AG04450 (cell line): Measurements from ENCODE around the gene KMT2A. TPM values are rescaled to one million over a fixed set of nuclear protein-coding genes. Genes with fewer than 3 reads are reported as not detected.

Experiments
- CTCF ChIA-PET: fragments of 300-600, 350-600 bp; formaldehyde crosslinking; extraction: SDS; loops from one replicate; lab custom pipeline; 2022; ENCODE audit warnings: antibody characterized with exemption, inconsistent platforms; lab: Charles Lee
- POLR2A ChIA-PET: fragments of 350-600 bp; formaldehyde crosslinking; extraction: SDS; loops from one replicate; lab custom pipeline; 2021; ENCODE audit warnings: antibody characterized with exemption, inconsistent platforms; lab: Yijun Ruan, JAX
- DNase-seq: peaks from one replicate; pipeline ENCODE4 v3.0.0-alpha.2; 2011; ENCODE audit warnings: low read depth, low spot score
- H3K27ac ChIP-seq: one replicate; pipeline ENCODE4 v1.5.1; 2012; ENCODE audit warnings: low read depth, low read length, control low read depth
- H3K27me3 ChIP-seq: one replicate; pipeline ENCODE4 v1.6.0; 2012; ENCODE audit warnings: low read length; ENCODE audit not compliant: control insufficient read depth, insufficient read depth
- H3K4me3 ChIP-seq: 2 replicates; pipeline ENCODE4 v1.5.1; 2011; ENCODE audit warnings: mild to moderate bottlenecking, low read depth, low read length, control low read depth
- H3K9me3 ChIP-seq: 2 replicates; pipeline ENCODE4 v1.5.1; 2012; ENCODE audit warnings: low read length; ENCODE audit not compliant: control insufficient read depth, insufficient read depth
- CTCF ChIP-seq: IDR thresholded peaks from 2 replicates; pipeline ENCODE4 v1.5.1; 2011; ENCODE audit warnings: low read depth, low read length, control low read depth, inconsistent platforms
- polyA plus RNA-seq: library from polyadenylated mRNA; depleted of rRNA; stranded (reverse); fragments of >200 nt; gene quantifications from 2 replicates; pipeline ENCODE4 v1.2.3, GENCODE V29; 2011

KMT2A gene
- polyA plus RNA-seq, 1 experiment: 23.6 TPM

- ChIA-PET POLR2A (interaction anchor here (0.7 kb wide), 1 partner anchor 28 kb away, joined by 6 read pairs; no protein-coding TSS in a partner anchor), CTCF (interaction anchor here (0.6 to 0.7 kb wide), 2 partner anchors 22 to 162 kb away, joined by 4 to 5 read pairs; no protein-coding TSS in a partner anchor)
These were observed 110.8 kb downstream of the KMT2A start for GRCh38 chr11:118547132-118547531.

GRCh38 chr11:118552341-118552740 lies 116.0 kb downstream of the KMT2A start:
- TF ChIP-seq CTCF: no peak
- CTCF ChIA-PET: no interaction called here
- H3K27ac ChIP-seq: no peak overlapping the region
- DNase-seq: no peak
- no peak overlapping the region for H3K4me3 ChIP-seq
- H3K27me3 ChIP-seq: no peaks in the 10 kb centered on the region
- H3K9me3 ChIP-seq: no peaks in the 10 kb centered on the region
- POLR2A ChIA-PET: no interaction called here

More at GRCh38 chr11:118547132-118547531, 110.8 kb downstream of the KMT2A start:
- DNase-seq: no peak
- no peaks in the 10 kb centered on the region for H3K27me3 ChIP-seq
- no peak overlapping the region for H3K27ac ChIP-seq
- TF ChIP-seq CTCF: no peak
- H3K4me3 ChIP-seq: no peak overlapping the region
- no peaks in the 10 kb centered on the region for H3K9me3 ChIP-seq

GRCh38 chr11:118560806-118561205 lies 124.5 kb downstream of the KMT2A start:
- ChIA-PET CTCF (no interaction called here), POLR2A (no interaction called here)
- DNase-seq: no peak
- Histone ChIP-seq H3K4me3 (no peak overlapping the region), H3K27ac (no peak overlapping the region), H3K27me3 (no peaks in the 10 kb centered on the region), H3K9me3 (no peaks in the 10 kb centered on the region)
- no peak for TF ChIP-seq CTCF

GRCh38 chr11:118565051-118565450 lies 128.8 kb downstream of the KMT2A start:
- ChIA-PET POLR2A (no interaction called here), CTCF (interaction anchor here (0.6 kb wide), 1 partner anchor 576 kb away, joined by 3 read pairs; no protein-coding TSS in a partner anchor)
- H3K4me3 ChIP-seq: peak overlapping the region; percentile 64
- H3K27ac ChIP-seq: no peak overlapping the region
- no peak for DNase-seq
- H3K27me3 ChIP-seq: no peaks in the 10 kb centered on the region
- no peak for TF ChIP-seq CTCF
- H3K9me3 ChIP-seq: no peaks in the 10 kb centered on the region

GRCh38 chr11:118569670-118570069 lies 133.4 kb downstream of the KMT2A start:
- ChIA-PET CTCF (interaction anchor here (1.7 kb wide), 1 partner anchor 42 kb away, joined by 3 read pairs; no protein-coding TSS in a partner anchor), POLR2A (interaction anchor here (0.6 kb wide), 2 partner anchors 71 to 762 kb away, joined by 3 to 5 read pairs; no protein-coding TSS in a partner anchor)
- peaks cover 4% of the 10 kb centered on the region; the same call in 1 of the 2 replicates for H3K9me3 ChIP-seq
- DNase-seq: no peak
- no peaks in the 10 kb centered on the region for H3K27me3 ChIP-seq
- H3K4me3 ChIP-seq: no peak overlapping the region
- TF ChIP-seq CTCF: no peak
- H3K27ac ChIP-seq: no peak overlapping the region
